A673 (cell line): Measurements from ENCODE around the gene SLC20A1. TPM values are rescaled to one million over a fixed set of nuclear protein-coding genes. Genes with fewer than 3 reads are reported as not detected.

ENCODE experiments used
- BruUV-seq: library from RNA; stranded (reverse); fragments of 400-500 nt; replicated peaks from 2 replicates; lab custom pipeline; 2021; lab: Mats Ljungman, UMichigan
- CTCF ChIA-PET: fragments of 300-600 bp; sonication (Branson Sonifier 250); formaldehyde crosslinking; loops from one replicate; lab custom pipeline; 2022; ENCODE audit warnings: antibody characterized with exemption; lab: Charles Lee
- POLR2A ChIA-PET: fragments of 300-600 bp; sonication (Branson Sonifier 250); formaldehyde crosslinking; loops from one replicate; lab custom pipeline; 2022; ENCODE audit warnings: antibody characterized with exemption; ENCODE audit not compliant: low non-redundant PET; lab: Charles Lee
- DNase-seq: peaks from one replicate; pipeline ENCODE4 v3.0.0-alpha.2; 2015; ENCODE audit warnings: low spot score
- H3K27ac ChIP-seq: fragments of 200-600 bp; sonication (generic); 2 replicates; pipeline ENCODE4 v1.5.1; 2016; ENCODE audit warnings: mixed run types, low read depth, mild to moderate bottlenecking, mixed read lengths, antibody characterized with exemption, low read length; ENCODE audit not compliant: poor library complexity, severe bottlenecking
- H3K27me3 ChIP-seq: fragments of 200-600 bp; sonication (generic); replicated peaks from 2 replicates; pipeline ENCODE4 v1.6.1; 2017; ENCODE audit warnings: mixed run types, low read depth, mild to moderate bottlenecking, mixed read lengths, antibody characterized with exemption, low read length; ENCODE audit not compliant: insufficient read depth, poor library complexity
- H3K36me3 ChIP-seq: fragments of 200-600 bp; sonication (generic); 2 replicates; pipeline ENCODE4 v1.6.1; 2016; ENCODE audit warnings: mixed run types, mild to moderate bottlenecking, mixed read lengths, antibody characterized with exemption, low read length; ENCODE audit not compliant: insufficient read depth, poor library complexity, severe bottlenecking
- H3K4me1 ChIP-seq: fragments of 200-600 bp; sonication (generic); 2 replicates; pipeline ENCODE4 v1.6.1; 2017; ENCODE audit warnings: mixed run types, mild to moderate bottlenecking, mixed read lengths, antibody characterized with exemption, low read length; ENCODE audit not compliant: insufficient read depth, poor library complexity, severe bottlenecking
- H3K4me3 ChIP-seq: fragments of 200-600 bp; sonication (generic); 2 replicates; pipeline ENCODE4 v1.5.1; 2016; ENCODE audit warnings: low read depth, mixed run types, mild to moderate bottlenecking, mixed read lengths, low read length; ENCODE audit not compliant: poor library complexity, severe bottlenecking
- H3K9me3 ChIP-seq: fragments of 200-600 bp; sonication (generic); 2 replicates; pipeline ENCODE4 v1.6.1; 2016; ENCODE audit warnings: mixed run types, low read depth, mild to moderate bottlenecking, mixed read lengths, antibody characterized with exemption, low read length; ENCODE audit not compliant: poor library complexity, severe bottlenecking
- EZH2 ChIP-seq: fragments of 200-600 bp; sonication (generic); IDR thresholded peaks from 2 replicates; pipeline ENCODE4 v1.6.1; 2017; ENCODE audit warnings: borderline replicate concordance, low read depth, mild to moderate bottlenecking, mixed read lengths, antibody characterized with exemption, low read length; ENCODE audit not compliant: poor library complexity, severe bottlenecking
- intact Hi-C: fragments of 100-400 bp; cut with micrococcal nuclease; formaldehyde crosslinking; loops from one replicate; pipeline ENCODE4 v1.10.0; 2022; ENCODE audit not compliant: unreplicated experiment
- total RNA-seq: library from RNA; stranded (reverse); gene quantifications from 2 replicates; pipeline ENCODE4 v1.2.3, GENCODE V29; 2021
- TF ChIP-seq, protein P1 (sequence below): fragments of 300-800, 200-600 bp; sonication (generic); conservative IDR thresholded peaks from 2 replicates; pipeline ENCODE4 v1.5.1; 2017; ENCODE audit warnings: low read depth, mild to moderate bottlenecking, antibody characterized with exemption, low read length, moderate library complexity, mixed read lengths

The SLC20A1 gene
- total RNA-seq, 1 experiment from 2014 or later, result 148 TPM

- ChIA-PET CTCF (no interaction called here), POLR2A (no interaction called here)
- H3K4me1 ChIP-seq, result peaks cover 14% of the 10 kb centered on the region
- H3K36me3 ChIP-seq, result peaks cover 13% of the 10 kb centered on the region
- intact Hi-C loops, result no loop called here
- no TSS peak for BruUV-seq
- DNase-seq, result no peak
- no peaks in the 10 kb centered on the region for H3K9me3 ChIP-seq
- TF ChIP-seq, protein P1, sequence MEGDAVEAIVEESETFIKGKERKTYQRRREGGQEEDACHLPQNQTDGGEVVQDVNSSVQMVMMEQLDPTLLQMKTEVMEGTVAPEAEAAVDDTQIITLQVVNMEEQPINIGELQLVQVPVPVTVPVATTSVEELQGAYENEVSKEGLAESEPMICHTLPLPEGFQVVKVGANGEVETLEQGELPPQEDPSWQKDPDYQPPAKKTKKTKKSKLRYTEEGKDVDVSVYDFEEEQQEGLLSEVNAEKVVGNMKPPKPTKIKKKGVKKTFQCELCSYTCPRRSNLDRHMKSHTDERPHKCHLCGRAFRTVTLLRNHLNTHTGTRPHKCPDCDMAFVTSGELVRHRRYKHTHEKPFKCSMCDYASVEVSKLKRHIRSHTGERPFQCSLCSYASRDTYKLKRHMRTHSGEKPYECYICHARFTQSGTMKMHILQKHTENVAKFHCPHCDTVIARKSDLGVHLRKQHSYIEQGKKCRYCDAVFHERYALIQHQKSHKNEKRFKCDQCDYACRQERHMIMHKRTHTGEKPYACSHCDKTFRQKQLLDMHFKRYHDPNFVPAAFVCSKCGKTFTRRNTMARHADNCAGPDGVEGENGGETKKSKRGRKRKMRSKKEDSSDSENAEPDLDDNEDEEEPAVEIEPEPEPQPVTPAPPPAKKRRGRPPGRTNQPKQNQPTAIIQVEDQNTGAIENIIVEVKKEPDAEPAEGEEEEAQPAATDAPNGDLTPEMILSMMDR, result no peak
- TF ChIP-seq EZH2, result no peak
- H3K27ac ChIP-seq, result no peak overlapping the region
- H3K4me3 ChIP-seq, result no peak overlapping the region
- no peaks in the 10 kb centered on the region for H3K27me3 ChIP-seq
Observed at GRCh38 chr2:112642966-112643365, 2.8 kb upstream of the SLC20A1 start.

- no peak overlapping the region for H3K27ac ChIP-seq
- DNase-seq, result no peak
- ChIA-PET POLR2A (no interaction called here), CTCF (no interaction called here)
- no peaks in the 10 kb centered on the region for H3K9me3 ChIP-seq
- intact Hi-C loops, result no loop called here
- BruUV-seq, result no TSS peak
- H3K27me3 ChIP-seq, result no peaks in the 10 kb centered on the region
- H3K36me3 ChIP-seq, result peaks cover 18% of the 10 kb centered on the region
- peaks cover 19% of the 10 kb centered on the region for H3K4me1 ChIP-seq
- TF ChIP-seq, protein P1, result no peak
- no peak for TF ChIP-seq EZH2
- H3K4me3 ChIP-seq, result no peak overlapping the region
Observed at GRCh38 chr2:112643488-112643887, 2.3 kb upstream of the SLC20A1 start.

DNA sequence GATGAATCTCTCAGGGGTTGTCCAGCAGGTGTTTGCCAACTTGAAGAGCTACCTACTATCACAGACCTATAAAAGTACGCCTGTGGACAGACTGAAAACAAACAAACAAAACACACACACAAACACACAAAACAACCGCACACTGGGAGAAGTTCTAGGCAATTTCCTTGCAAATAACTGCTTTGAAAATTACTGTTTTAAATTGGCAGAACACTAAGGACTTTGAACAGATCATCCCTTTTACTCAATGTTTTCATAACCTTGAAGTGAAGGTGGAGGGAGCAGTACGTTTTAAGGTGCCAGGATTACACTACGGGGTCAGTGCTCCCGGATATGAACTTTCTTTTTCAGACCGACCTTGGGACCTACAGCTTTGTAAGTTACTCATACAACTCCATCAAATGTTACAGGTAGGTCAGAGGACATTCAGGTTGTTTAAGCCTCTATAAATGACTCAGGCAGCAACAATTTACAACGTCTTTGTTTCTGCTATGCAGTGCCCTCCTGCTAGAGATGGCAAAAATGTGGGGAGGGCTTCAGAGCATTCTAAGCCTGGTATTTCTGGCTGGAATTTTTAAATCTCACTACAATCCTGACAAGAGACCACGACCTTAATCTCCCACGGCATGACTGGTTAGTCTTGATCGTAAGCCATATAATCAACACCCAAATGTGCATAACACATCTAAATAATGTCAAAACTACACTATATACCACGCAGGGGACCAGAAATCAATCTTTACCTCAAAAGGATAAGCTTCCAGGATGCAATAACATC, 1.4 kb upstream of the SLC20A1 start:
- TF ChIP-seq EZH2, result no peak
- TF ChIP-seq, protein P1, result no peak
- H3K27ac ChIP-seq, result peak overlapping the region; percentile 99
- intact Hi-C loops, result no loop called here
- H3K36me3 ChIP-seq, result peaks cover 27% of the 10 kb centered on the region
- POLR2A ChIA-PET, result no interaction called here
- BruUV-seq, result TSS peak; percentile 86
- CTCF ChIA-PET, result interaction anchor here (1.4 kb wide), 1 partner anchor 18 kb away, joined by 4 read pairs; no protein-coding TSS in a partner anchor
- H3K4me1 ChIP-seq, result peaks cover 28% of the 10 kb centered on the region
- DNase-seq, result no peak
- peak overlapping the region; percentile 96 for H3K4me3 ChIP-seq
- no peaks in the 10 kb centered on the region for H3K27me3 ChIP-seq
- H3K9me3 ChIP-seq, result no peaks in the 10 kb centered on the region
